ENCODE measurements around the gene OR10H4.
"Not testable (repeated sequence)": the region's sequence is repeated elsewhere in the genome, so short reads cannot be mapped to it uniquely, and the experiment has no call there.

DNA sequence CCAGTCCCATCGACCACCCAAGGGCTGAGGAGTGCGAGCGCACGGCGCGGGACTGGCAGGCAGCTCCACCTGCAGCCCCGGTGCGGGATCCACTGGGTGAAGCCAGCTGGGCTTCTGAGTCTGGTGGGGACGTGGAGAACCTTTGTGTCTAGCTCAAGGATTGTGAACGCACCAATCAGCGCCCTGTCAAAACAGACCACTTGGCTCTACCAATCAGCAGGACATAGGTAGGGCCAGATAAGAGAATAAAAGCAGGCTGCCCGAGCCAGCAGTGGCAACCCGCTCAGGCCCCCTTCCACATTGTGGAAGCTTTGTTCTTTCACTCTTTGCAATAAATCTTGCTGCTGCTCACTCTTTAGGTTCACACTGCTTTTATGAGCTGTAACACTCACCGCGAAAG lies 48.8 kb upstream of the OR10H4 start:
- TF ChIP-seq MAFK (IDR thresholded peaks at IDR 0.05; ENCODE audit: low read depth, low read length); FOSL1 (IDR thresholded peaks at IDR 0.05; ENCODE audit: insufficient read depth, low read depth, low read length); CHD2 (IDR thresholded peaks at IDR 0.05; ENCODE audit: low read length); HDAC2 (IDR thresholded peaks at IDR 0.05; ENCODE audit: borderline replicate concordance in 1 of 2, low read depth in 2 of 2, low read length in 2 of 2); SRF (IDR thresholded peaks at IDR 0.05; ENCODE audit: low read depth, low read length); CBX5 (IDR thresholded peaks at IDR 0.05; ENCODE audit: low read depth, low read length); TAF1 (IDR thresholded peaks at IDR 0.05; ENCODE audit: low read depth, low read length); EP300 (IDR thresholded peaks at IDR 0.05; ENCODE audit: borderline replicate concordance in 1 of 2, low read depth in 2 of 2, low read length in 2 of 2); BRCA1 (IDR thresholded peaks at IDR 0.05; ENCODE audit: low read depth, low read length); RAD21 (IDR thresholded peaks at IDR 0.05 in 1 of 2, conservative IDR thresholded peaks at IDR 0.05 in 1 of 2; ENCODE audit: low read depth in 2 of 2, low read length in 2 of 2); POLR2A (IDR thresholded peaks at IDR 0.05; ENCODE audit: control extremely low read depth in 1 of 2, low read depth in 2 of 2, low read length in 2 of 2); YY1 (IDR thresholded peaks at IDR 0.05; ENCODE audit: low read depth, low read length); NRF1 (IDR thresholded peaks at IDR 0.05; ENCODE audit: low read depth, low read length): not testable (repeated sequence)
- TF ChIP-seq, protein P1, sequence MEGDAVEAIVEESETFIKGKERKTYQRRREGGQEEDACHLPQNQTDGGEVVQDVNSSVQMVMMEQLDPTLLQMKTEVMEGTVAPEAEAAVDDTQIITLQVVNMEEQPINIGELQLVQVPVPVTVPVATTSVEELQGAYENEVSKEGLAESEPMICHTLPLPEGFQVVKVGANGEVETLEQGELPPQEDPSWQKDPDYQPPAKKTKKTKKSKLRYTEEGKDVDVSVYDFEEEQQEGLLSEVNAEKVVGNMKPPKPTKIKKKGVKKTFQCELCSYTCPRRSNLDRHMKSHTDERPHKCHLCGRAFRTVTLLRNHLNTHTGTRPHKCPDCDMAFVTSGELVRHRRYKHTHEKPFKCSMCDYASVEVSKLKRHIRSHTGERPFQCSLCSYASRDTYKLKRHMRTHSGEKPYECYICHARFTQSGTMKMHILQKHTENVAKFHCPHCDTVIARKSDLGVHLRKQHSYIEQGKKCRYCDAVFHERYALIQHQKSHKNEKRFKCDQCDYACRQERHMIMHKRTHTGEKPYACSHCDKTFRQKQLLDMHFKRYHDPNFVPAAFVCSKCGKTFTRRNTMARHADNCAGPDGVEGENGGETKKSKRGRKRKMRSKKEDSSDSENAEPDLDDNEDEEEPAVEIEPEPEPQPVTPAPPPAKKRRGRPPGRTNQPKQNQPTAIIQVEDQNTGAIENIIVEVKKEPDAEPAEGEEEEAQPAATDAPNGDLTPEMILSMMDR (IDR thresholded peaks at IDR 0.05; ENCODE audit: control extremely low read depth in 1 of 3, insufficient read depth in 1 of 3, low read depth in 1 of 3, low read length in 3 of 3) = not testable (repeated sequence)

Measured in H1 (cell line).